ENCODE data around the gene XRCC1.
"Not testable (repeated sequence)": the region's sequence is repeated elsewhere in the genome, so short reads cannot be mapped to it uniquely, and the experiment has no call there.

XRCC1 gene

DNA sequence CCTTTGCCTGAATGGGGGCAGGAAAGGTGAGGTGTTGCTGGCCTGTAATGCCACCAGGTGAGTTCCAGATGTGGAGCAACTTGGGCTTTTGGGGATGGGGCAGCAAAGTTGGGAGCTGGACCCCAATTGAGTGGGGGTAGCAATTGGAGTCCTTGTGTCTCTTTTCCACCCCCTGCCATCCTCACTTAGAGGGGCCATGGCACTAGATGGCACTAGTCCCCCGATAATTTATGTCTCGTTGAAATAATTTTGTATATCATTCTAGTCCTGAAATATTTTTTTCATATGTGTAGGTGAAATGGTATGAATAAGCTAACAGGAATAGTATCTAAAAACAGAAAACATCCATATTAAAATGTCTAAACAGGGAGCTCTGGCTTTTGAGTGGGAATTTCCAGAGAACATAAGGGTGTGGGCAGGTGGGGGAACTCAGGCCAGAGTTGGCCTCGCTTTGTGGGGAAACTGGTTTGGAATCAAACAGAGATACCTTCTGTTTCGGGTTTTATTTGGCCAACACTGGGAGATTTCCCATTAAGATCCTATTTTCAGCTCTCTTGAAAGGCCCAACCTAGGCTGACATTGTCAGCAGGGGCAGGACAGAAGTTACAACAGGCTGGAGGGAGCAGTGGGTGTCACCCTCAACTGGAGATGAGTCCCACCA is 24.4 kb upstream of the XRCC1 start:
- no peak for DNase-seq

- DNase-seq = no peak
Observed at GRCh38 chr19:43598445-43599240, 23.3 kb upstream of the XRCC1 start.

DNA sequence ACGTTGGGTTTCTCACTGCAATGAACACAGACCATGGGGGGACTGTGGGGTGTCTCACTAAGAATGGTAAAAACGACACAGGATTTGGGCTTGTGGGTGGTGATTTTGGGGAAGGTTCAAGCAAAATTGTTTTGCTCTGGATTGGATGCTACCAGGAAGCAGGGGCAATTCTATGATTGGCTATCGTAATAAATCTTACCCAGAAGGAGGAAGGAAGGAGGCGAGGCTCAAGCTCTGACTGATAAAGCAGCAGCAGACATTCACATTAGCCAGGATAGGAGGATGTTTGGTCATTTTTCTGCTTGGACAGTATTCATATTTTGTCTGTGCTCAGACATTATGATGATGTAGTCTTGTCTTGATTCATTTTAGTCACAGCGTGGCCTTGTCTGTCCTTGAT is 22.5 kb upstream of the XRCC1 start:
- no peak for DNase-seq

DNA sequence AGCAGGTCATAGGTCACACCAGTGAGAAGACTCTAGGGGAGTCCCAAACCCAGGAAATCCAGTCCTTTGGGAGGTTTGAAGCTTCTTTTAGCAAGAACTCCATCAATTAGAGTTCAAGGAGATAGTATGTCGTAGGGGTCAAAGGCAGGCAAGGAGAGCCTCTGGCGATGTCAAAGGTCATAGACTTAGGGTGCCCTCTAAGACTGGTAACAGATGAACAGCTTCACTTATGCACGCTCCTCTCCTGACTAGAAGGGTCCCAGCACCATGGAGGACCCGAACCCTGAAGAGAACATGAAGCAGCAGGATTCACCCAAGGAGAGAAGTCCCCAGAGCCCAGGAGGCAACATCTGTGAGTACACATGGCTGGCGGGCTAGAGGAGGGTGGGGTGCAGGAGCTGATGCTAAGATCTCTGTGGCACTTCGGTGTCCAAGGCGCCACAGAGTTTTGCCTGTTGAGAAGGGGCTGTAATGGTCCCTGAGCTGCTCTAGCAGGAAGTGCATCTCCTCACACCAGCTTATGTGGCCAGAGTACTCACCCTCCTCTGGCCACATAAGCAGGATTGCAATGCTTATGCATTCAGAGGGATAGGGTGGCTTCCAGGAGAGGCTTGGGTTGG is 21.6 kb upstream of the XRCC1 start:
- DNase-seq = peak; percentile 21

- peak; percentile 100 for DNase-seq
Observed at GRCh38 chr19:43595999-43596841, 20.9 kb upstream of the XRCC1 start, which contains the start of the genes IRGQ and ZNF576. Gene IRGQ (minus strand): TSS chr19:43596134. CDS start chr19:43595338, 796 bp downstream. Gene ZNF576 (plus strand): TSS chr19:43596595. CDS start chr19:43597109, 514 bp downstream.

- DNase-seq = no peak
Observed at GRCh38 chr19:43595605-43595998, 20.3 kb upstream of the XRCC1 start.

DNA sequence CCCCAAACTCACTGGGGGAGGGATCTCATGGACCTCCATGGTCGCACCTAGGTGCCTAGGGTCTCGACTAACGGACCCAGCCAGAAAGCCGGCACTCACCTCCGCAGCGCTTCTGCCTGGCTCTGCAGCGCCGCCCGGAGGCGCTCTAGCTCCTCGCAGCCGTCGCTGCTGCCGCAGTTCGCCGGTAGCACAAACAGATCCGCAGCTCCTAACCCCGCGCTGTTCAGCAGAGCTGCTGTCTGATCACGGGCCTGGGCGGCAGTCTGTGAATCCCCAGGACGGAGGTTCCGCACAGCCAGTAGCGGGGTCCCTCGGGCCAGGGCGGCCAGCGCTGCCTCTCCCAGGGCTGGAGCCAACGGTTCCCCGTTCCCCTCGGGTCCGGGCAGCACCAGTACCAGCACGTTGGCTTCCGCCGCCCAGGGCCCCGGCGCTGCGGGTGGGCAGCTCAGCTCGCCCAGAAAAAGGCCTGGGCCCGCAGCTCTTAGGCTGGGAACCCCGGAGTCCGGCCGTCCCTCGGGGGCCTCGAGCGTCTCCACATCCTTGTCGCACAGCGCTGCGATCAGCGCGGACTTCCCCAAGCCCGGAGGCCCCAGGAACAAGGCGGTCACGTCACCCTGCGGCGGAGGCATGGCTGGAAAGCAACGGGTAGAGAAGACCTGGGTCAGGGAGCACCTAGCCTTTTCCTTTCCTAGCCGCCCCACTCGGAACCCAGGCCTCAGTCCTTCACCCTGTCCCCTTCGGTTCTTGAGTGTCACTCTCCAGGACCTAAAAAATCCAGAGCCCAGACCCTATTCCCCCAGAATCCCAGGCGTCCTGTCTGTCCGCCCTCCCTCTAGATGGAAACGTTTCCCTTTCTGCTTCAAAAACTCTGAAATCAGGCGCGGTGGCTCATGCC is 19.6 kb upstream of the XRCC1 start:
- DNase-seq = peak; percentile 65

GRCh38 chr19:43594081-43594697 is 18.9 kb upstream of the XRCC1 start:
- no peak for DNase-seq

DNA sequence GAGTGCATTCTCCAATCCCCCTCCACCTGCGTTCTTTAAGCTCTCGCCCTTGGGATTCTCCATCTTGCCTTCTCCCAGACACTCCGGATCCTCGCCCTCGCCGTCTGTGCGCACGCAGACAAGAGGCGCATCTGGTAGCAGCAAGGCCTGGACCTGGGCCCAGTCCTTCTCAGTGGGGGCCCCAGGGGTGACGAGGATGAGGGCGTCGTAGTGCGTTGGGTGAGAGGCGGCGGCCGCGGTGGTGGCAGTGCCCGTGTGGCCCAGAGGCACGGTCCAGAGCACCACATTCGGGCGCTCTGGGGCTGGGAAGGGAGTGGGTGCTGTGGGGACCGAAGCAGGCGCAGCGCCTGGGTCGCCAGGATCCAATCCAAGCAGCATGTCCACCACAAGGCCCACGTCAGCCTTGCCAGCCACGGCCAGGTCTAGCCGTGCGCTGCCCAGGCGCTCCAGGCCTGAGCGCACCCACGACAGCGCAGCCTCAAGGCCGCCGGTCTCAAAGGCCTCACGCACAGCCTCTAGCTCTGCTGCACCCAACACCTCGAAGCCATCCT is 17.5 kb upstream of the XRCC1 start:
- DNase-seq = no peak

DNA sequence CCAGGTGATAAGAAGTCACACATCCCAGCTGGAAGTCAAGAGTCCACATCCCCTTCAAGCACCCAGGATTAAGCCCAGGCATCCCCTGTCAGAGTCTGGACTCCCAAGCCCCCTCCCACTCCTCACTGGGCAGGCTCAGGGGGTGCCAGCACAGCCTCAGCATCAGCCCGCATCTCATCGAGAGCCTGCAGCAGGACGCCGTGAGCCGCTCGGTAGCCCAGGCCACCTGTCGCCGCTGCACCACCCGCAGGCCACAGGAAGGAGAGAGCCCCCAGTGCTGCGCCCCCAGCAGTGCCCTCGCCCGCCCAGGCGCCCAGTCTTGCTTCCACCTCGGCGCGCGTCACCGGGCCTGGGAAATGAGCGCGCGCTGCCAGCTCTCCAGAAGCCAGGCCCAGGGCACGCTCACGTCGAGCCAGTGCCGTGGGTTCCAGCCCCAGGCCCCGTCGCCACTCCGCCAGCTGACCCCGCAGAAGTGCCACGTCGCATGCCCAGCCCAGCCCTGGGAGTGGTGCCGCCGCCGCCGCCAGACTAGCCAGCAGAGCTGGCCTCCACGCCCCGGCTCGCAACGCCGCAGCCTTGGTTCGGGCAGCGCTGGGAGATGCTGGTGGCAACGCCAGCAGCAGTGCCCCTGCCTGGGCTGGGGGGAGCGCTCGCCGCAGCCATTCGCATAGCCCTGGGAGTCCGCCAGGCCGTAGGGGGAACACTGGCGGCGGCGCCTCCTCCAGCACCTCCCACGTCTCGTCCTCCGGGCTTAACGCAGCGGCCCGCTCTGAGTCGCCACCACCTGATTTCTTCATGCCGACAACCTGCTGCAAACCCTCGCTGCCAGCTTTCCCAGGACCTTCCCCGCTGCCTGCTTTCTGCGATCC is 16.8 kb upstream of the XRCC1 start:
- DNase-seq = no peak

- DNase-seq = no peak
Observed at GRCh38 chr19:43589678-43590077, 14.4 kb upstream of the XRCC1 start.

DNA sequence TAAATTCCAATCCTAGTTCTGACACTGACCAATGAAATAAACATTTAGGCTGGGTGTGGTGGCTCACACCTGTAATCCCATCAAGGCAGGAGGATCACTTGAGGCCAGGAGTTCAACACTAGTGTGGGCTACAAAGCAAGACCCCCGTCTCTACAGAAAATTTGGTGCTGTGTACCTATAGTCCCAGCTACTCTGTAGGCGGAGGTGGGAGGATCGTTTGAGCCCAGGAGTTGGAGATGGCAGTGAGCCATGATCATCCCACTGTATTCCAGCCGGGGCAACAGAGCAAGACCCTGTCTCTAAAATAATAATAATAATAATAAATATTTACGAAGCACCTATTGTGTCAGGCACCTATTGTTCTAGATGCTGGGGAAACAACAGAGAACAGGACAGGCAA is 13.9 kb upstream of the XRCC1 start:
- no peak for DNase-seq

DNA sequence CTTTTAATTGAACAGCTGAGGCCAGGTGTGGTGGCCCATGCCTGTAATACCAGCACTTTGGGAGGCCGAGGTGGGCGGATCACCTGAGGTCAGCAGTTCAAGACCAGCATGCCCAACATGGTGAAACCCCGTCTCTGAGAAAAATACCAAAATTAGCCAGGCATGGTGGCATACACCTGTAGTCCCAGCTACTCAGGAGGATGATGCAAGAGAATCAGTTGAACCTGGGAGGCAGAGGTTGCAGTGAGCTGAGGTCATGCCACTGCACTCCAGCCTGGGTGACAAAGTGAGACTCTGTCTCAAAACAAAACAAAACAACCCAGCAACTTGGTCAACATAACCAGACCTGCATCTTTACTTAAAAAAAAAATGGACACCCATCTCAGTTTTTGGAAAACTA is 11.7 kb upstream of the XRCC1 start:
- not testable (repeated sequence) for DNase-seq

DNA sequence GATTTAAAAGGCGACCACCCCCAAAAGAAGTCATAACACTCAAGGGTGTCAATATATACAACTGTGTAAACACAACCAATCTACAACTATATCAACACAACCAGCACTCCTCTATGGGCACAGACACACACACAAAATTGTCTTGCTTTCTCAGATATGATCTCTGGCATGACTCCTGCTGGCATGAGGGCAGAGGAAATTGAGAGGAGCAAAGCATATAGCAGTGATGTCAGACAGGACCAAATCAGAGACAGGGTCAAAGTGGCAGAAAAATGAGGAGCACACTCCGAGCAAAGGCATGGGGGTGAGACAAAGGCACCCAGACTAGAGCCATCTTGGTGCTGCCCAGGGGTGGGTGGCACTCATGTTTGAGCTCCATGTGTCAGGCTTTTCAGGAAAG is 11.0 kb upstream of the XRCC1 start:
- DNase-seq = no peak

DNA sequence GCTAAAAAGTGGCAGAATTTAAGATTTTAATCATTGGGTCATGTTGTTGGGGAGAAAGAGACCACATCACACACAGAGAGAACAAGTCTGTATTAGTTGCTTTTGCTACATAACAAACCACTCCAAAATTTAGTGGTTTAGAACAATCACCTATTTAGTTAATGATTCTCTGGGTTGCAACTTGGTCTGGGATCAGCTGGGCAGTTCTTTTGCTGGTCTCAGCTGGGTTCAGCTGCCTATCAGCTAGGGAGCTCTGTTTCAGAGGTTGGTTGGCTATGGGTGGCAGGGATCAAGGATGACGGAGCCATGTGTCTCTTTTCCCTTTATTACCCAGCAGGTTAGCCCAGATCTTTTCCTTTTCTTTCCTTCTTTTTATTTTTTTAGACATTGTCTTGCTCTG is 9.2 kb upstream of the XRCC1 start:
- DNase-seq = no peak

DNA sequence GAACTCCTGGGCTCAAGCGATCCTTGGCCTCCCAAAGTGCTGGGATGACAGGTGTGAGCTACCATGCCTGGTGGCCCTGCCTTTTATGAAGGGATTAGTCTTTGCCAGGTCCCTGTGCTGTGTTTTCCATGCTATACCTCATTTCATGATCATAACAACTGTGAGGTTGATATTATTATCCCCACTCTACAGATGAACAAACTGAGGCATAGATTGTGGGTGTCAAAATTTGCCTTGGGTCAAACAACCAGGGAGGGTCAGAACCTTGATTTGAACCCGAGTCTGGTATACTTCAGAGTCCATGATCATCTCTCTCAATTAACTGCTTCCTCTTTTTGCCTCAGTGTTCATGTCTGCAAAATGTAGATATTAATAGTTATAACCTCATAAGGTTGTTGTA is 7.2 kb upstream of the XRCC1 start:
- DNase-seq = no peak

DNA sequence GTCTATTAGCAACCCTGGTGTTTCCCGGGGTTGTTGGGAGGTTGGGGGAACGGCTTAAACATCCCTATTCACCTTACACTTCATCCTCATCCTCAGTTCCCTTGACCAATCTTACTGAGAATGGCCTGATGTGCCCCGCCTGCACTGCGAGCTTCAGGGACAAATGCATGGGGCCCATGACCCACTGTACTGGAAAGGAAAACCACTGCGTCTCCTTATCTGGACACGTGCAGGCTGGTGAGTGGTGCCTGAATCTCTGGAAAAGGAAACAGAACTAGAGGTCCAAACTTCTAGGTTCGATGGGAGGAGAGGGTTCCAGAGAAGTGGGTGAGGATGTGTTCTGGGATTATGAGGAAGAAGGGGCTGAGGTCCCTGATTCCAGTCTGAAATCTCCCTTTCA is 6.1 kb upstream of the XRCC1 start:
- DNase-seq = no peak

DNA sequence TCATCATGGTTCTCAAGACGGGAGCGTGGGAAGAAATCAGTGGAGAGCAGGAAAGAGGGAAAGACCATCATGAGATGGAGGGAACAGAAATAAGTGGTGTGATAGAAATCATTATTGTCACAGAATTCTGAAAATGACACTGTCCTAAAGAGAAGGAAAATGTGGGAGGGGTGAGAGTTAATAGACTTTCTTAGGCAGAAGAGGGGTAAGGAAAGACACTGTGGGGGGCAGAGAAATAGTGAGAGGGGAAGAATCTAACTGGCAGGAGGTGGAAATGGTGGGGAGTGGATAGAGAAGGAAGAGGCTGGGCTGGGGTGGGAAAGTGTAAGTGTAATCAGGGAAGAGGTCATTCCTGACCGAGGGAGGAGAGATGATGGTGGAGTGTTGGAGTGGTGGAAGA is 3.5 kb upstream of the XRCC1 start:
- DNase-seq = no peak

DNA sequence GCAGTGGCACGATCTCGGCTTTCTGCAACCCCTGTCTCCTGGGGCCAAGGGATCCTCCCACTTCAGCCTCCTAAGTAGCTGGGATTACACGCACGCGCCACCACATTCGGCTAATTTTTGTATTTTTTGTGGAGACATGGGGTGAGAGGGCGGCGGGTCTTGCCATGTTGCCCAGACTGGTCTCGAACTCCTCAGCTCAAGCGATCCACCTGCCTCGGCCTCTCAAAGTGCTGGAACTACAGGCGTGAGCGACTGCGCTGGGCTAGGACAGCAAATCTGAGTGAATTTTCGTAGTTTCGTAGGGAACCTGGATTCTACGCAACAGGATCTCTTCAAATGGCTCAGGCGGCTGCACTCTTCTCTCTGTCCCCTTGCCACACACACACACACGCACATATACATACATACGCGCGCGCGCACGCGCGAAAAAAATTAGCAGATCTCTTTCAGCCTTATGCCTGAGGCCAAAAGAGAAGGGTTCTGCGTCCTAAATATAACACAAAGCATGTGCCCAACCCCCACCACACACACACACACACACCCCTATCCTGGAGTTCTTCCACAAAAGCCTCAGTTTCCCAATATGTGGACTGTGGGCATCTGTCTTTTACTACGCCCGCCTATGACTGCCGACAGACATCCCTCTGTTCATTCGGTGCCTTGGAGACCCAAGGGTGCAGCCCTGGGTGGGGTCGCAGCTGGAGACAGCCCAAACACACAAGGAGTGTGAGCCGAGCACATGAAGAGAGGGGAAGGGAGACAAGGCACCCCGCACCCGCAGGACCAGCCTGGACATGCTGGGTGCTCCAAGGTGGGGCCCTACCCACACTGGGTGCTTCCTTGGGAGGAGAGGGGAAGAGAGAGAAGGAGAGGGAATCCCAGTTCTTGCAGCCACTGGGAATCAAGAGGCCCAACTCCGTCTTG is 890 bp upstream of the XRCC1 start:
- DNase-seq = no peak

Measured in EL (cell line).